Keratinocyte (primary cell): ENCODE measurements around the gene SEC61A1. TPM values are rescaled to one million over a fixed set of nuclear protein-coding genes. Genes with fewer than 3 reads are reported as not detected.

ENCODE experiments used
- DNase-seq: peaks from one replicate; pipeline ENCODE4 v3.0.0-alpha.2; 2011; ENCODE audit warnings: low read depth, missing footprints, low spot score
- FAIRE-seq: peaks from 2 replicates; lab custom pipeline; 2011; peaks lifted over from hg19 to GRCh38; lab: Jason Lieb, UNC
- H2AFZ ChIP-seq: 2 replicates; pipeline ENCODE4 v1.6.0; 2012; ENCODE audit warnings: low read length, control low read depth, inconsistent platforms; ENCODE audit not compliant: control insufficient read depth
- H3K27ac ChIP-seq: 2 replicates; pipeline ENCODE4 v1.5.1; 2011; ENCODE audit warnings: low read length; ENCODE audit not compliant: control insufficient read depth, insufficient read depth
- H3K27me3 ChIP-seq: 3 replicates; pipeline ENCODE4 v1.6.0; 2011; ENCODE audit warnings: low read length; ENCODE audit not compliant: control insufficient read depth, insufficient read depth; ENCODE audit errors: extremely low read depth
- H3K36me3 ChIP-seq, 2 experiments: 2 replicates in 1 of 2; 3 replicates in 1 of 2; pipeline ENCODE4 v1.5.1; 2011; ENCODE audit warnings: low read length in 2 of 2, mild to moderate bottlenecking in 1 of 2; ENCODE audit not compliant: control insufficient read depth in 2 of 2, insufficient read depth in 2 of 2; ENCODE audit errors: extremely low read depth in 1 of 2
- H3K4me1 ChIP-seq: 3 replicates; pipeline ENCODE4 v1.5.1; 2011; ENCODE audit warnings: low read length; ENCODE audit not compliant: control insufficient read depth, insufficient read depth; ENCODE audit errors: extremely low read depth
- H3K4me2 ChIP-seq: 3 replicates; pipeline ENCODE4 v1.6.0; 2011; ENCODE audit warnings: low read depth, low read length; ENCODE audit not compliant: control insufficient read depth, insufficient read depth; ENCODE audit errors: extremely low read depth
- H3K4me3 ChIP-seq, 3 experiments: fragments of 200-600 bp in 1 of 3; sonication (generic) in 1 of 3; 2 replicates in 2 of 3; 3 replicates in 1 of 3; pipeline ENCODE4 v1.5.1; 2011 to 2016; ENCODE audit warnings: low read length in 3 of 3, mild to moderate bottlenecking in 3 of 3, control low read depth in 2 of 3, inconsistent platforms in 1 of 3, low read depth in 1 of 3, mixed read lengths in 1 of 3, mixed run types in 1 of 3, moderate library complexity in 1 of 3; ENCODE audit not compliant: control insufficient read depth in 2 of 3, insufficient read depth in 2 of 3; ENCODE audit errors: extremely low read depth in 1 of 3
- H3K79me2 ChIP-seq: 2 replicates; pipeline ENCODE4 v1.6.0; 2012; ENCODE audit warnings: low read length; ENCODE audit not compliant: control insufficient read depth, insufficient read depth
- H3K9ac ChIP-seq: 3 replicates; pipeline ENCODE4 v1.6.0; 2011; ENCODE audit warnings: low read length; ENCODE audit not compliant: control insufficient read depth, insufficient read depth; ENCODE audit errors: extremely low read depth
- H3K9me1 ChIP-seq: 3 replicates; pipeline ENCODE4 v1.6.0; 2011; ENCODE audit warnings: low read length; ENCODE audit not compliant: control insufficient read depth, insufficient read depth; ENCODE audit errors: extremely low read depth
- H3K9me3 ChIP-seq: 2 replicates; pipeline ENCODE4 v1.5.1; 2012; ENCODE audit warnings: low read depth, low read length; ENCODE audit not compliant: control insufficient read depth
- H4K20me1 ChIP-seq: 3 replicates; pipeline ENCODE4 v1.6.0; 2011; ENCODE audit warnings: low read length; ENCODE audit not compliant: control insufficient read depth, insufficient read depth; ENCODE audit errors: extremely low read depth
- EZH2 ChIP-seq: IDR thresholded peaks from one replicate; pipeline ENCODE4 v1.6.1; 2012; ENCODE audit warnings: inconsistent platforms, mild to moderate bottlenecking, low read length, moderate library complexity
- dilution Hi-C: fragments of 300-500 bp; cut with MboI; formaldehyde crosslinking; loops from one replicate; pipeline ENCODE4 v1.7.0; 2020; ENCODE audit warnings: low sequenced_read_pairs; ENCODE audit not compliant: extremely low pct_ligation_motif_present
- polyA plus RNA-seq, 5 experiments: library from polyadenylated mRNA; depleted of rRNA in 3 of 5; stranded (reverse) in 3 of 5; stranded (forward) in 1 of 5; unstranded in 1 of 5; fragments of >200 nt; gene quantifications; 1 replicate in 1 of 5; 2 replicates in 3 of 5; 3 replicates in 1 of 5; pipeline versions ENCODE4 v1.2.1 to v1.2.3, GENCODE V29; 2011 to 2012; ENCODE audit warnings: missing spikeins in 2 of 5, low read depth in 1 of 5, low replicate concordance in 1 of 5
- TF ChIP-seq, protein P1 (sequence below), 3 experiments: IDR thresholded peaks in 1 of 3; conservative IDR thresholded peaks in 1 of 3; optimal IDR thresholded peaks in 1 of 3; 2 replicates in 2 of 3; 3 replicates in 1 of 3; pipeline versions ENCODE3 to v1.5.1; 2011; ENCODE audit warnings: low read length in 3 of 3, mild to moderate bottlenecking in 3 of 3, moderate library complexity in 2 of 3, control low read depth in 1 of 3, inconsistent platforms in 1 of 3; ENCODE audit not compliant: insufficient read depth in 2 of 3; ENCODE audit errors: extremely low read depth in 1 of 3

The SEC61A1 gene
- polyA plus RNA-seq, 1 donor (not counting 4 experiments of a cell fraction or from before 2014, with no cell fraction given) = 306 TPM

DNA sequence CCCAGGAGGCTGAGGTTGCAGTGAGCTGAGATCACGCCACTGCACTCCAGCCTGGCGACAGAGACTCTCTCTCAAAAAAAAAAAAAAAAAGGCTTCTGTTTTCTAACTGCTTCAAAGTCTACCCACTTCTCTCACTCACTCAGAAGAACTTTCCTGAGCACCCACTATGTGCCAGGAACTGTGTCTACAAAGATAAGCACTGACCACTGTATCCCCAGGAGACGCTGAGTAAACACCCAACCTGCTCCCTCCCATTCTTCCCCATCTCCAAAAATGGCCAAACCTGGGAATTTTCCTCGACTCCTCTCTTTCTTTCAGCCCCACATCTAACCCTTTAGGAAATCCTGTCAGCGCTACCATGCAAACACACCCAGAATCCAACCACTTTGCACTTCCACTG, 58.9 kb downstream of the SEC61A1 start:
- Histone ChIP-seq H3K27ac (no peak overlapping the region), H3K36me3 (peaks cover 15 to 37% of the 10 kb centered on the region in 2 experiments), H3K9me3 (no peaks in the 10 kb centered on the region), H3K79me2 (peaks cover 50% of the 10 kb centered on the region), H3K4me2 (no peak overlapping the region), H3K27me3 (no peaks in the 10 kb centered on the region), H3K4me3 (no peak overlapping the region), H4K20me1 (peaks cover 5% of the 10 kb centered on the region), H3K9me1 (no peaks in the 10 kb centered on the region), H3K9ac (no peak overlapping the region), H3K4me1 (peaks cover 11% of the 10 kb centered on the region), H2AFZ (no peak overlapping the region)
- FAIRE-seq (no peak), DNase-seq (no peak)
- dilution Hi-C loops = no loop called here
- TF ChIP-seq, protein P1, sequence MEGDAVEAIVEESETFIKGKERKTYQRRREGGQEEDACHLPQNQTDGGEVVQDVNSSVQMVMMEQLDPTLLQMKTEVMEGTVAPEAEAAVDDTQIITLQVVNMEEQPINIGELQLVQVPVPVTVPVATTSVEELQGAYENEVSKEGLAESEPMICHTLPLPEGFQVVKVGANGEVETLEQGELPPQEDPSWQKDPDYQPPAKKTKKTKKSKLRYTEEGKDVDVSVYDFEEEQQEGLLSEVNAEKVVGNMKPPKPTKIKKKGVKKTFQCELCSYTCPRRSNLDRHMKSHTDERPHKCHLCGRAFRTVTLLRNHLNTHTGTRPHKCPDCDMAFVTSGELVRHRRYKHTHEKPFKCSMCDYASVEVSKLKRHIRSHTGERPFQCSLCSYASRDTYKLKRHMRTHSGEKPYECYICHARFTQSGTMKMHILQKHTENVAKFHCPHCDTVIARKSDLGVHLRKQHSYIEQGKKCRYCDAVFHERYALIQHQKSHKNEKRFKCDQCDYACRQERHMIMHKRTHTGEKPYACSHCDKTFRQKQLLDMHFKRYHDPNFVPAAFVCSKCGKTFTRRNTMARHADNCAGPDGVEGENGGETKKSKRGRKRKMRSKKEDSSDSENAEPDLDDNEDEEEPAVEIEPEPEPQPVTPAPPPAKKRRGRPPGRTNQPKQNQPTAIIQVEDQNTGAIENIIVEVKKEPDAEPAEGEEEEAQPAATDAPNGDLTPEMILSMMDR (optimal IDR thresholded peaks at IDR 0.05 in 1 of 3, IDR thresholded peaks at IDR 0.05 in 1 of 3, conservative IDR thresholded peaks at IDR 0.05 in 1 of 3; ENCODE audit: extremely low read depth in 1 of 3, insufficient read depth in 2 of 3, low read length in 3 of 3) = no peak
- no peak for TF ChIP-seq EZH2

DNA sequence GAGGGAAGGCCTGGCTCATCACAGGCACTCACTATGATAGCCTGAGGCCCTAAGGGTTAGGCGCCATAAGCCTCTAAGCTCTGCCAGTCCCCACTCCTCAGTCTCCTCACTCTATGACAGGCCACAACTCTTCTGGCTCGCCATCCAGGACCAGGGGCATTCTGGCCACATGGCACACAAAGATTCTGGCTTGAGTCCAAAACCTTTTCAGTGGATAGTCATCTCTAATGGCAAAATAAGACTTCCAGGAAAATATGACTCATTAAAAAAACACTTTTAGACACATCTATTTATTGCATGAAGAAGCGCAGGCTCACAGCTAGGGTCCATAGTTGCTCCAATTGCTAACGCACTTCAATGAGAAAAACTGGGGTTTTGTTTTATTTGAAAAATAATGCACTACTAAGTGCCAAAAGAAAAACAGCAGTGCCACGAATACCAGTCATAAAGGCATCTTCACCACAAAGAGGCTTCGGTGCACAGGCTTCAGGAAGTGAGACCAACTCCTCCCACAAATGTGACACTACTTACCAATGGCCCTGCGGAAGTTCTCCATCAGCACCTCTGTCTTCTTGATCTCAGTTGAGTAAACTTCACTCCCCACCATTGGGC, 60.2 kb downstream of the SEC61A1 start:
- H3K4me1 ChIP-seq = peaks cover 11% of the 10 kb centered on the region
- FAIRE-seq = no peak
- dilution Hi-C loops = no loop called here
- H3K9me1 ChIP-seq = no peaks in the 10 kb centered on the region
- H3K4me3 ChIP-seq = no peak overlapping the region
- no peaks in the 10 kb centered on the region for H3K9me3 ChIP-seq
- H3K27ac ChIP-seq = no peak overlapping the region
- no peak overlapping the region for H3K4me2 ChIP-seq
- H2AFZ ChIP-seq = no peak overlapping the region
- H3K36me3 ChIP-seq = peaks cover 15 to 32% of the 10 kb centered on the region in 2 experiments
- H3K79me2 ChIP-seq = peaks cover 49% of the 10 kb centered on the region
- TF ChIP-seq, protein P1 (optimal IDR thresholded peaks at IDR 0.05 in 1 of 3, IDR thresholded peaks at IDR 0.05 in 1 of 3, conservative IDR thresholded peaks at IDR 0.05 in 1 of 3; ENCODE audit: extremely low read depth in 1 of 3, insufficient read depth in 2 of 3, low read length in 3 of 3) = no peak
- TF ChIP-seq EZH2 = no peak
- no peak overlapping the region for H3K9ac ChIP-seq
- no peak for DNase-seq
- peaks cover 5% of the 10 kb centered on the region for H4K20me1 ChIP-seq
- H3K27me3 ChIP-seq = no peaks in the 10 kb centered on the region
